SK-N-SH treated with all-trans-retinoic acid at 6 μM for 48 hours (cell line): ENCODE data around the gene BEX1.

Source experiments
- ATAC-seq: fragments of 200-7000 bp; cut with Tn5 transposase; 3 replicates; pipeline ENCODE4 v1.9.1; 2020; ENCODE audit warnings: mild to moderate bottlenecking, moderate library complexity
- ARNTL ChIP-seq: fragments of 450-650 bp; formaldehyde crosslinking; IDR thresholded peaks from 2 replicates; pipeline ENCODE4 v1.5.0; 2020; ENCODE audit warnings: low read depth, mild to moderate bottlenecking, moderate library complexity, borderline replicate concordance
- CSDC2 ChIP-seq: fragments of 250-450 bp; sonication (Bioruptor Pico); IDR thresholded peaks from 2 replicates; pipeline ENCODE4 v1.5.0; 2020; ENCODE audit warnings: mild to moderate bottlenecking, moderate library complexity
- CSRNP3 ChIP-seq: fragments of 250-450 bp; sonication (Bioruptor Pico); IDR thresholded peaks from 2 replicates; pipeline ENCODE4 v1.5.1; 2021; ENCODE audit warnings: mild to moderate bottlenecking, moderate library complexity
- ESRRG ChIP-seq: fragments of 250-450 bp; sonication (Bioruptor Pico); IDR thresholded peaks from 2 replicates; pipeline ENCODE4 v1.6.1; 2021; ENCODE audit warnings: mild to moderate bottlenecking
- GLIS3 ChIP-seq: fragments of 250-450 bp; sonication (Bioruptor Pico); IDR thresholded peaks from 2 replicates; pipeline ENCODE4 v1.5.0; 2020; ENCODE audit warnings: mild to moderate bottlenecking, moderate library complexity
- ISL1 ChIP-seq: fragments of 250-450 bp; sonication (Bioruptor Pico); IDR thresholded peaks from 2 replicates; pipeline ENCODE4 v2.1.2; 2022; ENCODE audit warnings: mild to moderate bottlenecking, moderate library complexity
- PATZ1 ChIP-seq: fragments of 250-450 bp; sonication (Bioruptor Pico); IDR thresholded peaks from 2 replicates; pipeline ENCODE4 v1.8.0; 2020; ENCODE audit warnings: mild to moderate bottlenecking, moderate library complexity, borderline replicate concordance
- PPARA ChIP-seq: fragments of 250-450 bp; sonication (Bioruptor Pico); IDR thresholded peaks from 2 replicates; pipeline ENCODE4 v1.5.0; 2020; ENCODE audit warnings: mild to moderate bottlenecking, borderline replicate concordance
- SNAI2 ChIP-seq: fragments of 250-450 bp; sonication (Bioruptor Pico); IDR thresholded peaks from 2 replicates; pipeline ENCODE4 v1.5.0; 2020; ENCODE audit warnings: mild to moderate bottlenecking, moderate library complexity
- TCF4 ChIP-seq: fragments of 250-450 bp; sonication (Bioruptor Pico); IDR thresholded peaks from 2 replicates; pipeline ENCODE4 v1.8.0; 2021; ENCODE audit warnings: mild to moderate bottlenecking, moderate library complexity, borderline replicate concordance
- TOX ChIP-seq: fragments of 250-450 bp; sonication (Bioruptor Pico); IDR thresholded peaks from 2 replicates; pipeline ENCODE4 v1.8.0; 2021; ENCODE audit warnings: mild to moderate bottlenecking, moderate library complexity, borderline replicate concordance
- TSHZ2 ChIP-seq: fragments of 250-450 bp; sonication (Bioruptor Pico); IDR thresholded peaks from 2 replicates; pipeline ENCODE4 v1.5.0; 2020; ENCODE audit warnings: mild to moderate bottlenecking, moderate library complexity
- ZC3H10 ChIP-seq: fragments of 250-450 bp; sonication (Bioruptor Pico); IDR thresholded peaks from 2 replicates; pipeline ENCODE4 v1.5.1; 2021; ENCODE audit warnings: mild to moderate bottlenecking, moderate library complexity
- ZFP3 ChIP-seq: fragments of 250-450 bp; sonication (Bioruptor Pico); IDR thresholded peaks from 2 replicates; pipeline ENCODE4 v1.5.0; 2020; ENCODE audit warnings: mild to moderate bottlenecking, moderate library complexity
- ZFP30 ChIP-seq: fragments of 450-650 bp; formaldehyde crosslinking; IDR thresholded peaks from 2 replicates; pipeline ENCODE4 v1.5.0; 2022; ENCODE audit warnings: mild to moderate bottlenecking, moderate library complexity
- ZNF565 ChIP-seq: fragments of 450-650 bp; formaldehyde crosslinking; conservative IDR thresholded peaks from 2 replicates; pipeline ENCODE4 v1.5.0; 2020; ENCODE audit warnings: low read depth, mild to moderate bottlenecking, moderate library complexity
- ZNF70 ChIP-seq: fragments of 450-650 bp; formaldehyde crosslinking; IDR thresholded peaks from 2 replicates; pipeline ENCODE4 v1.5.0; 2020; ENCODE audit warnings: mild to moderate bottlenecking, moderate library complexity
- ZNF8 ChIP-seq: fragments of 450-650 bp; formaldehyde crosslinking; IDR thresholded peaks from 2 replicates; pipeline ENCODE4 v1.5.0; 2020; ENCODE audit warnings: mild to moderate bottlenecking, moderate library complexity
- TF ChIP-seq, protein P1 (sequence below): fragments of 250-450 bp; sonication (Bioruptor Pico); IDR thresholded peaks from 2 replicates; pipeline ENCODE4 v1.8.0; 2021; ENCODE audit warnings: low read depth, mild to moderate bottlenecking, moderate library complexity, borderline replicate concordance
- TF ChIP-seq, protein P2 (sequence below): fragments of 250-450 bp; sonication (Bioruptor Pico); IDR thresholded peaks from 2 replicates; pipeline ENCODE4 v1.5.1; 2020; ENCODE audit warnings: low read depth, mild to moderate bottlenecking, moderate library complexity

BEX1 gene

DNA sequence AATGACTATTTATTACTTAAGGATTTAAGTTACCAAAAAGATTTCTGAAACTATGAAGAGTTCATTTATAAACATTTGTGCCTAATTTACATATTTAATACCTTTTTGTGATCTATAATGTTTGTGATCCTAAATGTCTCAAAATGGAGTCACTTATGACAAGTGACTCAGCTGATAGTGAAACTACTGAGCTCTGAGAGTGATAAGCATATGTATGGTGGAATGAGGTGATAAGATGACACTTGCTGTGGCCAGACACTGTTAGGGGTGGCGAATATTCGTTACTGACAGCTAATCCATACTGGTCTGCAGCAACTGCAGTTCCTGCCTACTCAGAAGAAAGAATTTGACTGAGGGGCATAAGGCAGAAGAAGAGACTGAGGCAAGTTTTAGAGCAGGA is 34.5 kb upstream of the BEX1 start:
- no peak for TF ChIP-seq ESRRG (CRISPR knock-in tag)
- no peak for TF ChIP-seq ZNF8 (CRISPR knock-in tag)
- TF ChIP-seq CSRNP3 (CRISPR knock-in tag) = no peak
- no peak for TF ChIP-seq GLIS3 (CRISPR knock-in tag)
- TF ChIP-seq ISL1 (CRISPR knock-in tag) = no peak
- no peak for TF ChIP-seq ZC3H10
- TF ChIP-seq TOX = no peak
- TF ChIP-seq ARNTL (CRISPR knock-in tag) = no peak
- no peak for TF ChIP-seq TCF4 (CRISPR knock-in tag)

GRCh38 chrX:103092942-103093341 is 29.0 kb upstream of the BEX1 start, which contains the start of gene NXF3:
NXF3 (minus strand) TSS chrX:103093143; CDS start chrX:103093023, 120 bp downstream.
- ATAC-seq = no peak
- TF ChIP-seq CSDC2 (CRISPR knock-in tag) (no peak), TSHZ2 (CRISPR knock-in tag) (no peak), ARNTL (CRISPR knock-in tag) (no peak), TCF4 (CRISPR knock-in tag) (no peak), GLIS3 (CRISPR knock-in tag) (no peak), ESRRG (CRISPR knock-in tag) (no peak), PPARA (CRISPR knock-in tag) (no peak), TOX (no peak), PATZ1 (CRISPR knock-in tag) (no peak), SNAI2 (CRISPR knock-in tag) (no peak), ZFP30 (CRISPR knock-in tag) (no peak), CSRNP3 (CRISPR knock-in tag) (no peak), ZNF565 (CRISPR knock-in tag) (no peak), ZFP3 (no peak), ZC3H10 (no peak)
- TF ChIP-seq, protein P1, sequence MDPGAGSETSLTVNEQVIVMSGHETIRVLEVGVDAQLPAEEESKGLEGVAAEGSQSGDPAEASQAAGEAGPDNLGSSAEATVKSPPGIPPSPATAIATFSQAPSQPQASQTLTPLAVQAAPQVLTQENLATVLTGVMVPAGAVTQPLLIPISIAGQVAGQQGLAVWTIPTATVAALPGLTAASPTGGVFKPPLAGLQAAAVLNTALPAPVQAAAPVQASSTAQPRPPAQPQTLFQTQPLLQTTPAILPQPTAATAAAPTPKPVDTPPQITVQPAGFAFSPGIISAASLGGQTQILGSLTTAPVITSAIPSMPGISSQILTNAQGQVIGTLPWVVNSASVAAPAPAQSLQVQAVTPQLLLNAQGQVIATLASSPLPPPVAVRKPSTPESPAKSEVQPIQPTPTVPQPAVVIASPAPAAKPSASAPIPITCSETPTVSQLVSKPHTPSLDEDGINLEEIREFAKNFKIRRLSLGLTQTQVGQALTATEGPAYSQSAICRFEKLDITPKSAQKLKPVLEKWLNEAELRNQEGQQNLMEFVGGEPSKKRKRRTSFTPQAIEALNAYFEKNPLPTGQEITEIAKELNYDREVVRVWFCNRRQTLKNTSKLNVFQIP (CRISPR knock-in tag) = no peak
- TF ChIP-seq, protein P2, sequence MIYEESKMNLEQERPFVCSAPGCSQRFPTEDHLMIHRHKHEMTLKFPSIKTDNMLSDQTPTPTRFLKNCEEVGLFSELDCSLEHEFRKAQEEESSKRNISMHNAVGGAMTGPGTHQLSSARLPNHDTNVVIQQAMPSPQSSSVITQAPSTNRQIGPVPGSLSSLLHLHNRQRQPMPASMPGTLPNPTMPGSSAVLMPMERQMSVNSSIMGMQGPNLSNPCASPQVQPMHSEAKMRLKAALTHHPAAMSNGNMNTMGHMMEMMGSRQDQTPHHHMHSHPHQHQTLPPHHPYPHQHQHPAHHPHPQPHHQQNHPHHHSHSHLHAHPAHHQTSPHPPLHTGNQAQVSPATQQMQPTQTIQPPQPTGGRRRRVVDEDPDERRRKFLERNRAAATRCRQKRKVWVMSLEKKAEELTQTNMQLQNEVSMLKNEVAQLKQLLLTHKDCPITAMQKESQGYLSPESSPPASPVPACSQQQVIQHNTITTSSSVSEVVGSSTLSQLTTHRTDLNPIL (CRISPR knock-in tag) = no peak
- TF ChIP-seq, all 23 proteins: peak for 0

More for the DNA sequence above, 34.5 kb upstream of the BEX1 start:
- no peak for ATAC-seq

DNA sequence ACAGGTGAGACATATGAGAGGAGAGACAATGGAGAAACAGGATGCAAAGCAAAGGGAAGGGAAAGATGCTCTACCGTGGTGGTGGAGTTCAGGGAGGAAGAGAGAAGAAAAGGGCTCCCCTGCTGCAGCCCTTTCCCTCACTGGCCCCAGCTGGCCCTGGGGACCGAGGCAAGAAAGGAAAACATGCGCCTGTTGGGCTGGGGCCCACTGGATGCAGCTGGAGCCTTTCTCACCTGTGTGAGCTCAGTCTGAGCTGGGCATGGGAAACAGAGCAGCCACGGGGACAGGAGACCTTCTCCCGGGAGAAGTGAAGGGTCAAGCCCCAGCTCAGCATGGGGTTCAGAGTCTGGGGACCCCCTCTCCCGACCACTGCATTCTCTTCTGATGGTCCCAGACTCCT is 17.1 kb upstream of the BEX1 start:
- no peak for TF ChIP-seq ZNF70
- TF ChIP-seq, protein P2 (CRISPR knock-in tag) = no peak
- ATAC-seq = no peak
